ENCODE measurements around the gene AUTS2. TPM values are rescaled to one million over a fixed set of nuclear protein-coding genes. Genes with fewer than 3 reads are reported as not detected.

AUTS2 gene
- total RNA-seq, 1 experiment from 2014 or later: 42.1 TPM

- Histone ChIP-seq H3K27me3 (replicated peaks; ENCODE audit: insufficient read depth, low read depth, low read length, poor library complexity) (peaks cover 17% of the 10 kb centered on the region), H3K27ac (ENCODE audit: low read depth, low read length, poor library complexity, severe bottlenecking) (no peak overlapping the region), H3K36me3 (ENCODE audit: insufficient read depth, low read length, poor library complexity, severe bottlenecking) (no peaks in the 10 kb centered on the region), H3K4me1 (ENCODE audit: insufficient read depth, low read length, poor library complexity, severe bottlenecking) (no peaks in the 10 kb centered on the region), H3K4me3 (ENCODE audit: low read depth, low read length, poor library complexity, severe bottlenecking) (no peak overlapping the region), H3K9me3 (ENCODE audit: low read depth, low read length, poor library complexity, severe bottlenecking) (peaks cover 3% of the 10 kb centered on the region)
- BruUV-seq (replicated peaks): no TSS peak
- TF ChIP-seq EZH2 (IDR thresholded peaks at IDR 0.05; ENCODE audit: borderline replicate concordance, low read depth, low read length, poor library complexity, severe bottlenecking): no peak
- TF ChIP-seq, protein P1, sequence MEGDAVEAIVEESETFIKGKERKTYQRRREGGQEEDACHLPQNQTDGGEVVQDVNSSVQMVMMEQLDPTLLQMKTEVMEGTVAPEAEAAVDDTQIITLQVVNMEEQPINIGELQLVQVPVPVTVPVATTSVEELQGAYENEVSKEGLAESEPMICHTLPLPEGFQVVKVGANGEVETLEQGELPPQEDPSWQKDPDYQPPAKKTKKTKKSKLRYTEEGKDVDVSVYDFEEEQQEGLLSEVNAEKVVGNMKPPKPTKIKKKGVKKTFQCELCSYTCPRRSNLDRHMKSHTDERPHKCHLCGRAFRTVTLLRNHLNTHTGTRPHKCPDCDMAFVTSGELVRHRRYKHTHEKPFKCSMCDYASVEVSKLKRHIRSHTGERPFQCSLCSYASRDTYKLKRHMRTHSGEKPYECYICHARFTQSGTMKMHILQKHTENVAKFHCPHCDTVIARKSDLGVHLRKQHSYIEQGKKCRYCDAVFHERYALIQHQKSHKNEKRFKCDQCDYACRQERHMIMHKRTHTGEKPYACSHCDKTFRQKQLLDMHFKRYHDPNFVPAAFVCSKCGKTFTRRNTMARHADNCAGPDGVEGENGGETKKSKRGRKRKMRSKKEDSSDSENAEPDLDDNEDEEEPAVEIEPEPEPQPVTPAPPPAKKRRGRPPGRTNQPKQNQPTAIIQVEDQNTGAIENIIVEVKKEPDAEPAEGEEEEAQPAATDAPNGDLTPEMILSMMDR (conservative IDR thresholded peaks at IDR 0.05; ENCODE audit: low read depth, low read length): no peak
- no peak for DNase-seq (ENCODE audit: low spot score)
- ChIA-PET CTCF (no interaction called here), POLR2A (ENCODE audit: low non-redundant PET) (no interaction called here)
- intact Hi-C loops (cut with micrococcal nuclease; ENCODE audit: unreplicated experiment): no loop called here
These were observed 1207.1 kb downstream of the AUTS2 start for GRCh38 chr7:70805360-70805759.

DNA sequence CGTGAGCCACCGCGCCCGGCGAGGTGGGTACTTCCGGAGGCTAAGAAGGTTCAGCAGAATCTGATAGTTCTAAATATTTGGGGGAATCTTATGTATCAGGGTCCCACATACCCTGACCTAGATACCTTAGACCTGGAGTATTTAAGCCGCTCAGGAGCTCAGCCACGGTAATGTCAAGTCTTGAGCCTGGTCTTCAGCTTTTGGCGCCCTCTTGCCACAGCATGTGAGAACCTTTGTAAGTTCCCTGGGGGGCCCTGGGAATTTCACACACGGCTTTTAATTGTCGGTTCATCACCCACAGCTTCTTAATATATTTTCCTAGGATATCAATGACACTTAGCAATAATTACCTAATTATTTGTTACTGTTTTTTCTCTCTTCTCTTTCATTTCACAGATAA lies 1209.4 kb downstream of the AUTS2 start:
- no TSS peak for BruUV-seq (replicated peaks)
- Histone ChIP-seq H3K4me3 (ENCODE audit: low read depth, low read length, poor library complexity, severe bottlenecking) (no peak overlapping the region), H3K36me3 (ENCODE audit: insufficient read depth, low read length, poor library complexity, severe bottlenecking) (no peaks in the 10 kb centered on the region), H3K27me3 (replicated peaks; ENCODE audit: insufficient read depth, low read depth, low read length, poor library complexity) (peaks cover 17% of the 10 kb centered on the region), H3K4me1 (ENCODE audit: insufficient read depth, low read length, poor library complexity, severe bottlenecking) (no peaks in the 10 kb centered on the region), H3K9me3 (ENCODE audit: low read depth, low read length, poor library complexity, severe bottlenecking) (peaks cover under 1% of the 10 kb centered on the region), H3K27ac (ENCODE audit: low read depth, low read length, poor library complexity, severe bottlenecking) (no peak overlapping the region)
- intact Hi-C loops (cut with micrococcal nuclease; ENCODE audit: unreplicated experiment): no loop called here
- ChIA-PET CTCF (no interaction called here), POLR2A (ENCODE audit: low non-redundant PET) (no interaction called here)
- DNase-seq (ENCODE audit: low spot score): no peak
- no peak for TF ChIP-seq EZH2 (IDR thresholded peaks at IDR 0.05; ENCODE audit: borderline replicate concordance, low read depth, low read length, poor library complexity, severe bottlenecking)
- TF ChIP-seq, protein P1 (conservative IDR thresholded peaks at IDR 0.05; ENCODE audit: low read depth, low read length): no peak

GRCh38 chr7:70808876-70809275 lies 1210.6 kb downstream of the AUTS2 start:
- H3K27me3 ChIP-seq (replicated peaks; ENCODE audit: insufficient read depth, low read depth, low read length, poor library complexity): peaks cover 17% of the 10 kb centered on the region
- no peaks in the 10 kb centered on the region for H3K4me1 ChIP-seq (ENCODE audit: insufficient read depth, low read length, poor library complexity, severe bottlenecking)
- no peak overlapping the region for H3K27ac ChIP-seq (ENCODE audit: low read depth, low read length, poor library complexity, severe bottlenecking)
- intact Hi-C loops (cut with micrococcal nuclease; ENCODE audit: unreplicated experiment): no loop called here
- H3K4me3 ChIP-seq (ENCODE audit: low read depth, low read length, poor library complexity, severe bottlenecking): no peak overlapping the region
- no TSS peak for BruUV-seq (replicated peaks)
- no peaks in the 10 kb centered on the region for H3K36me3 ChIP-seq (ENCODE audit: insufficient read depth, low read length, poor library complexity, severe bottlenecking)
- CTCF ChIA-PET: no interaction called here
- TF ChIP-seq, protein P1 (conservative IDR thresholded peaks at IDR 0.05; ENCODE audit: low read depth, low read length): no peak
- H3K9me3 ChIP-seq (ENCODE audit: low read depth, low read length, poor library complexity, severe bottlenecking): no peaks in the 10 kb centered on the region
- POLR2A ChIA-PET (ENCODE audit: low non-redundant PET): interaction anchor here (0.7 kb wide), 1 partner anchor 41 kb away, joined by 4 read pairs; no protein-coding TSS in a partner anchor
- DNase-seq (ENCODE audit: low spot score): no peak

All from A673 (cell line).